ENCODE results near the gene CRYL1. TPM values are rescaled to one million over a fixed set of nuclear protein-coding genes. Genes with fewer than 3 reads are reported as not detected.

The CRYL1 gene
- total and polyA plus RNA-seq, 9 of the 15 experiments (the other 6 are each of a cell fraction or from before 2014, with no cell fraction given): 1.0 to 6.9 (median 2.4) TPM

GRCh38 chr13:20399961-20400360 is 125.7 kb downstream of the CRYL1 start:
- Histone ChIP-seq H3K4me3 (no peak overlapping the region), H2AFZ (ENCODE audit: low read depth, low read length) (no peak overlapping the region), H3K27ac (ENCODE audit: extremely low read depth, low read depth, low read length) (no peak overlapping the region), H4K20me1 (replicated peaks; ENCODE audit: control insufficient read depth, insufficient read depth, low read length) (no peaks in the 10 kb centered on the region), H3K27me3 (ENCODE audit: control insufficient read depth in 2 of 2, insufficient read depth in 2 of 2, low read length in 2 of 2) (peaks cover 0 to 25% of the 10 kb centered on the region in 2 experiments; a peak in 2 of 5 replicates), H3K9me1 (ENCODE audit: control insufficient read depth, insufficient read depth, low read length) (no peaks in the 10 kb centered on the region), H3K79me2 (ENCODE audit: control insufficient read depth, insufficient read depth, low read length) (no peaks in the 10 kb centered on the region), H3K4me2 (ENCODE audit: insufficient read depth, low read length) (no peak overlapping the region), H3K9ac (ENCODE audit: insufficient read depth in 1 of 2, low read depth in 2 of 2, low read length in 2 of 2) (no peak overlapping the region), H3K4me1 (replicated peaks in 1 of 2; ENCODE audit: control insufficient read depth in 2 of 2, insufficient read depth in 2 of 2, low read length in 2 of 2) (peaks cover 0 to 5% of the 10 kb centered on the region in 2 experiments; a peak in 2 of 5 replicates), H3K9me3 (replicated peaks; ENCODE audit: control insufficient read depth, insufficient read depth, low read depth, low read length) (no peaks in the 10 kb centered on the region), H3K36me3 (ENCODE audit: control insufficient read depth, insufficient read depth, low read length) (no peaks in the 10 kb centered on the region)
- intact Hi-C loops (cut with micrococcal nuclease): no loop called here
- TF ChIP-seq ARID4B (CRISPR knock-in tag; IDR thresholded peaks at IDR 0.05) (no peak), THAP12 (CRISPR knock-in tag; IDR thresholded peaks at IDR 0.05) (no peak), EZH2 (IDR thresholded peaks at IDR 0.05; ENCODE audit: borderline replicate concordance, low read depth, low read length) (no peak), ZNF57 (CRISPR knock-in tag; IDR thresholded peaks at IDR 0.05) (no peak), MTF1 (CRISPR knock-in tag; IDR thresholded peaks at IDR 0.05; ENCODE audit: borderline replicate concordance) (no peak), THAP7 (CRISPR knock-in tag; IDR thresholded peaks at IDR 0.05) (no peak), ESRRA (IDR thresholded peaks at IDR 0.05; ENCODE audit: borderline replicate concordance, low read depth) (no peak), GTF2A2 (tag; IDR thresholded peaks at IDR 0.05) (no peak), ZNF124 (CRISPR knock-in tag; IDR thresholded peaks at IDR 0.05) (no peak), THRAP3 (IDR thresholded peaks at IDR 0.05; ENCODE audit: borderline replicate concordance) (no peak), ASH1L (IDR thresholded peaks at IDR 0.05; ENCODE audit: borderline replicate concordance, low read depth, partially characterized antibody) (no peak), ZNF778 (CRISPR knock-in tag; IDR thresholded peaks at IDR 0.05) (no peak), MEF2A (IDR thresholded peaks at IDR 0.05; ENCODE audit: control insufficient read depth, low read depth, low read length) (no peak)
- WGBS (ENCODE audit: insufficient coverage, low coverage, missing lambda C conversion rate): 0% methylated on average over 4 of the region's 4 CpGs
- FAIRE-seq (no peak), DNase-seq (ENCODE audit: extremely low read depth in 1 of 4, low spot score in 3 of 4) (no peak), ATAC-seq (no peak)
- ChIA-PET POLR2A (no interaction called here), CTCF (ENCODE audit: low intra/inter-chr PET ratio) (no interaction called here)
- no TSS peak for BruUV-seq (replicated peaks)
- in situ Hi-C loops (cut with MboI): no loop called here

Data from K562 (cell line).